Measurements from ENCODE around the gene C1RL. TPM values are rescaled to one million over a fixed set of nuclear protein-coding genes. Genes with fewer than 3 reads are reported as not detected.

Gene C1RL
- total RNA-seq, result 100 to 1,000 TPM in 1 of 4 donors, 10 to 100 TPM in 3; 39.2 to 153 (median 59.5) TPM

GRCh38 chr12:7108796-7109571 lies at the start of gene C1RL:
TSS of gene C1RL (minus strand) at chr12:7109214. CDS start at chr12:7109180, 34 bp downstream.
- Histone ChIP-seq H3K27ac (peak within 1 kb of the TSS; percentile 80 to 87 (median 82)), H3K36me3 (no peaks in the 10 kb centered on the region), H3K9me3 (no peaks in the 10 kb centered on the region), H3K4me1 (peaks cover 5 to 14% of the 10 kb centered on the region in 2 donors), H3K4me3 (replicated peaks in 1 of 3) (peak within 1 kb of the TSS; percentile 34 to 78 (median 39)), H3K27me3 (no peaks in the 10 kb centered on the region)
- TF ChIP-seq POLR2A (IDR thresholded peaks at IDR 0.05), result peak in 1 of 2 donors; percentile 34
- peak; percentile 94 to 99 (median 96) for TF ChIP-seq CTCF (IDR thresholded peaks at IDR 0.05)
- WGBS, 2 donors, result 15 to 20% methylated on average over 20 to 23 of the region's 23 CpGs
- intact Hi-C loops (cut with DNase I), result no loop called here
- peak; percentile 89 to 92 for DNase-seq

GRCh38 chr12:7157391-7157790 lies 48.4 kb upstream of the C1RL start:
- H3K9me3 ChIP-seq, result no peaks in the 10 kb centered on the region
- no peak overlapping the region for H3K4me3 ChIP-seq (replicated peaks in 1 of 3)
- no peak for DNase-seq
- H3K4me1 ChIP-seq, result peaks cover 10 to 11% of the 10 kb centered on the region in 2 donors
- peaks cover 0 to 4% of the 10 kb centered on the region in 2 donors for H3K36me3 ChIP-seq
- H3K27ac ChIP-seq, result no peak overlapping the region
- 96 to 97% methylated on average over 17 of the region's 17 CpGs for WGBS, 2 donors
- H3K27me3 ChIP-seq, result no peaks in the 10 kb centered on the region
- intact Hi-C loops (cut with DNase I), result no loop called here
- TF ChIP-seq CTCF (IDR thresholded peaks at IDR 0.05) (no peak), POLR2A (IDR thresholded peaks at IDR 0.05) (no peak)

GRCh38 chr12:7156259-7157197 lies 47.5 kb upstream of the C1RL start:
- Histone ChIP-seq H3K9me3 (no peaks in the 10 kb centered on the region), H3K36me3 (peaks cover 0 to 6% of the 10 kb centered on the region in 2 donors), H3K4me1 (peaks cover 10 to 11% of the 10 kb centered on the region in 2 donors), H3K4me3 (replicated peaks in 1 of 3) (no peak overlapping the region), H3K27me3 (no peaks in the 10 kb centered on the region), H3K27ac (no peak overlapping the region)
- WGBS, 2 donors, result 88 to 91% methylated on average over 15 to 18 of the region's 24 CpGs
- intact Hi-C loops (cut with DNase I), result no loop called here
- DNase-seq, result no peak
- TF ChIP-seq CTCF (IDR thresholded peaks at IDR 0.05) (no peak), POLR2A (IDR thresholded peaks at IDR 0.05) (no peak)

GRCh38 chr12:7155471-7156034 lies 46.5 kb upstream of the C1RL start:
- WGBS, 2 donors, result 21 to 49% methylated on average over 2 to 8 of the region's 8 CpGs
- Histone ChIP-seq H3K4me3 (replicated peaks in 1 of 3) (no peak overlapping the region), H3K36me3 (peaks cover 5 to 11% of the 10 kb centered on the region in 2 donors), H3K9me3 (no peaks in the 10 kb centered on the region), H3K4me1 (peaks cover 10 to 11% of the 10 kb centered on the region in 2 donors), H3K27me3 (no peaks in the 10 kb centered on the region), H3K27ac (peak overlapping the region in 2 of 3 donors; percentile 10 to 42)
- peak; percentile 93 to 95 for DNase-seq
- TF ChIP-seq CTCF (IDR thresholded peaks at IDR 0.05) (no peak), POLR2A (IDR thresholded peaks at IDR 0.05) (no peak)
- intact Hi-C loops (cut with DNase I), result no loop called here

Measured in thyroid gland (tissue), 4 donors.